ENCODE data around the gene RNF149.

The RNF149 gene

GRCh38 chr2:101295895-101296294 lies 12.6 kb downstream of the RNF149 start:
- DNase-seq (ENCODE audit: low read depth): no peak

GRCh38 chr2:101294861-101295260 lies 13.6 kb downstream of the RNF149 start:
- DNase-seq (ENCODE audit: low read depth): no peak

- DNase-seq (ENCODE audit: low read depth): no peak
These were observed 15.0 kb downstream of the RNF149 start for GRCh38 chr2:101293544-101293943.

- no peak for DNase-seq (ENCODE audit: low read depth)
These were observed 16.5 kb downstream of the RNF149 start for GRCh38 chr2:101291973-101292372.

GRCh38 chr2:101290711-101291110 lies 17.8 kb downstream of the RNF149 start:
- DNase-seq (ENCODE audit: low read depth): no peak

GRCh38 chr2:101287303-101287702 lies 21.2 kb downstream of the RNF149 start:
- DNase-seq (ENCODE audit: low read depth): no peak

GRCh38 chr2:101286684-101287083 lies 21.8 kb downstream of the RNF149 start:
- DNase-seq (ENCODE audit: low read depth): no peak

- DNase-seq (ENCODE audit: low read depth): no peak
These were observed 25.5 kb downstream of the RNF149 start for GRCh38 chr2:101282980-101283379.

GRCh38 chr2:101281482-101281881 lies 27.0 kb downstream of the RNF149 start:
- DNase-seq (ENCODE audit: low read depth): no peak

- no peak for DNase-seq (ENCODE audit: low read depth)
These were observed 29.6 kb downstream of the RNF149 start for GRCh38 chr2:101278925-101279324.

- no peak for DNase-seq (ENCODE audit: low read depth)
These were observed 31.4 kb downstream of the RNF149 start for GRCh38 chr2:101277111-101277510.

- DNase-seq (ENCODE audit: low read depth): no peak
These were observed 34.4 kb downstream of the RNF149 start for GRCh38 chr2:101274142-101274541.

GRCh38 chr2:101273056-101273455 lies 35.4 kb downstream of the RNF149 start:
- no peak for DNase-seq (ENCODE audit: low read depth)

- DNase-seq (ENCODE audit: low read depth): no peak
These were observed 36.3 kb downstream of the RNF149 start for GRCh38 chr2:101272045-101272784.

GRCh38 chr2:101270700-101271259 lies 37.7 kb downstream of the RNF149 start:
- DNase-seq (ENCODE audit: low read depth): no peak

- no peak for DNase-seq (ENCODE audit: low read depth)
These were observed 40.5 kb downstream of the RNF149 start for GRCh38 chr2:101267671-101268656.

GRCh38 chr2:101265893-101266499 lies 42.5 kb downstream of the RNF149 start:
- DNase-seq (ENCODE audit: low read depth): no peak

GRCh38 chr2:101264360-101264939 lies 44.1 kb downstream of the RNF149 start:
- no peak for DNase-seq (ENCODE audit: low read depth)

GRCh38 chr2:101263377-101263800 lies 45.1 kb downstream of the RNF149 start:
- DNase-seq (ENCODE audit: low read depth): no peak

GRCh38 chr2:101262142-101262541 lies 46.4 kb downstream of the RNF149 start:
- DNase-seq (ENCODE audit: low read depth): no peak

- DNase-seq (ENCODE audit: low read depth): no peak
These were observed 49.7 kb downstream of the RNF149 start for GRCh38 chr2:101258804-101259203.

- DNase-seq (ENCODE audit: low read depth): no peak
These were observed 52.2 kb downstream of the RNF149 start for GRCh38 chr2:101256316-101256715.
